GM21723 (cell line): Measurements from ENCODE around the gene CTDNEP1.
A peak's percentile ranks its signal among the peaks of the same experiment; 100 is the strongest.

ENCODE experiments used
- ATAC-seq: cut with Tn5 transposase; IDR thresholded peaks from one replicate; pipeline ENCODE4 v1.9.1; 2021; ENCODE audit warnings: mild to moderate bottlenecking, moderate library complexity; ENCODE audit not compliant: unreplicated experiment

CTDNEP1 gene

GRCh38 chr17:7251661-7252175 lies at the start of gene CTDNEP1:
TSS of gene CTDNEP1 (minus strand) at chr17:7251734. CDS start at chr17:7251296, 438 bp downstream.
- ATAC-seq = peak; percentile 89

- ATAC-seq = no peak
These were observed 44.8 kb upstream of the CTDNEP1 start for GRCh38 chr17:7296189-7296861.

- no peak for ATAC-seq
These were observed 44.0 kb upstream of the CTDNEP1 start for GRCh38 chr17:7295230-7296180.

GRCh38 chr17:7294614-7295153 lies 43.1 kb upstream of the CTDNEP1 start, which contains the start of gene YBX2:
TSS of gene YBX2 (minus strand) at chr17:7294639. CDS start at chr17:7294500, 139 bp downstream.
- ATAC-seq = no peak

- no peak for ATAC-seq
These were observed 42.5 kb upstream of the CTDNEP1 start for GRCh38 chr17:7293816-7294613.

GRCh38 chr17:7293159-7293558 lies 41.6 kb upstream of the CTDNEP1 start:
- no peak for ATAC-seq

- ATAC-seq = no peak
These were observed 41.2 kb upstream of the CTDNEP1 start for GRCh38 chr17:7292729-7293128.

- ATAC-seq = no peak
These were observed 40.7 kb upstream of the CTDNEP1 start for GRCh38 chr17:7292194-7292593.

- ATAC-seq = no peak
These were observed 39.2 kb upstream of the CTDNEP1 start for GRCh38 chr17:7290685-7291084.

- no peak for ATAC-seq
These were observed 38.6 kb upstream of the CTDNEP1 start for GRCh38 chr17:7290166-7290565.

GRCh38 chr17:7289256-7290032 lies 37.9 kb upstream of the CTDNEP1 start:
- no peak for ATAC-seq

GRCh38 chr17:7285679-7286078 lies 34.1 kb upstream of the CTDNEP1 start:
- ATAC-seq = no peak

GRCh38 chr17:7284911-7285310 lies 33.4 kb upstream of the CTDNEP1 start:
- no peak for ATAC-seq

- ATAC-seq = no peak
These were observed 32.1 kb upstream of the CTDNEP1 start for GRCh38 chr17:7283471-7284216.

GRCh38 chr17:7282752-7283321 lies 31.3 kb upstream of the CTDNEP1 start:
- ATAC-seq = no peak

GRCh38 chr17:7281953-7282751 lies 30.6 kb upstream of the CTDNEP1 start:
- no peak for ATAC-seq

- peak; percentile 63 for ATAC-seq
These were observed 29.8 kb upstream of the CTDNEP1 start, which contains the start of gene SLC2A4 for GRCh38 chr17:7281074-7281952. TSS of gene SLC2A4 (plus strand) at chr17:7281718. CDS start at chr17:7281935, 217 bp downstream.
